ENCODE results near the gene PRSS2. TPM values are rescaled to one million over a fixed set of nuclear protein-coding genes. Genes with fewer than 3 reads are reported as not detected.

The PRSS2 gene
- polyA plus RNA-seq, 1 donor, result 60.4 TPM

DNA sequence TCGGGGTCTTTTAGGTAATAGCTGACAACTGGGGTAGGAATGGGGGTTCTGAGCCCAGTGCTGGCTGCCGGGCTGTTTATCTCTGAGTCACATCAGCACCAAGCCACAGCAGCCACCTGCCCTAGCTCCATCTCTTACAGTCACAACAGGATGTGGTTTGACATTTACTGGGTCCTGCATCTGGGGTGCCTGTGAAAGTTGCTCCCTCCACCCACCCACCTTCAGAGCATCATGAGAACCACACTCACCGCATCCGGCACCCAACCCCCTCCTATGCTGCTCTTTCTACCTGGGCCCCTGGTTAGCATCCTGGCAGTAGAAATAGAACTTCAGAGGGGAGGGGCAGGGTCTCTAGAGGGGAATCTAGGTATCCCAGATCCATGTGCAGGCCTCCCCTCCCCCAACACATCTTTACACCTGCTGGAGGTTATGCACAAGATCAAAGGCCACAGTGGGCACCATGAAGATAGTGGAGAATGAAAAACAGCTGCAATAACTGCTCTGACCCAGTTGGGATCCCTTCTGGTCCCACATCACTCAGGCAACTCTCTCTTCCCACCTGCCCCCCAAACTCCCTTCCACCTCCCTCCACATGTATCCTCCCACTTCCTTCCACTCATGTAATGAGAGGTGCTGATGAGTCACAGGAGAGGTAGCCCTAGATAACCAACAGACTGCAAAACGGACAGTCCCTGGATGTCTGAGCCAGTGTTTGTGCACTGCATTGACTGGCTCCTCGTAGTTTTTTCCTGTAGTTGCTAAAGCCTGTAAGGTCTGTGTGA is 38.2 kb downstream of the PRSS2 start:
- WGBS (ENCODE audit: insufficient coverage, low lambda C conversion rate), result 40% methylated on average over 1 of the region's 6 CpGs
- Histone ChIP-seq H3K36me3 (ENCODE audit: control insufficient read depth, insufficient read depth, low read length) (no peaks in the 10 kb centered on the region), H3K4me1 (ENCODE audit: control insufficient read depth, insufficient read depth, low read length) (no peaks in the 10 kb centered on the region), H3K27me3 (ENCODE audit: control insufficient read depth, insufficient read depth, low read length) (peaks cover 51% of the 10 kb centered on the region), H3K9me3 (ENCODE audit: control insufficient read depth, low read depth, low read length) (no peaks in the 10 kb centered on the region), H3K27ac (ENCODE audit: low read length) (no peak overlapping the region), H3K4me3 (ENCODE audit: low read length) (no peak overlapping the region)
- DNase-seq, result peak; percentile 32 to 33

DNA sequence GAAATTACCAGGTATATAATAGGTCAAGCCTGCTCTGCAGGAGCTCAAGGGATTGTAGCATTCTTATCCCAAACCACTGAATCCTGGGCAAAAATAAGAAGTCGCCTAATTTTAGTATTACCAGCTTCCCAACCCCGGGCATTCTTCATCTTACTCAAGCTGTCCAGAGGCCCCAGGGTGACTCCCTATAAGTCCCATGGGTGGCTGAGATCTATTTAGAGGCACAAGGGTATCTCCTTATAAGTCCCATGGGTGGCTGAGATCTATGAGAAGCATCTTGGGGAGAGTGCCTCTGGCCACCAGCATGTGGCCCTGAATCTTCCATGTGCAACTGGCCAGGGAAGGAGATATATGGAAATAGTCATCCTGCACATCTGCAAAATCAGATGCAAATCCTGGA is 38.9 kb downstream of the PRSS2 start:
- Histone ChIP-seq H3K27me3 (ENCODE audit: control insufficient read depth, insufficient read depth, low read length) (peaks cover 53% of the 10 kb centered on the region), H3K4me1 (ENCODE audit: control insufficient read depth, insufficient read depth, low read length) (no peaks in the 10 kb centered on the region), H3K9me3 (ENCODE audit: control insufficient read depth, low read depth, low read length) (no peaks in the 10 kb centered on the region), H3K4me3 (ENCODE audit: low read length) (no peak overlapping the region), H3K27ac (ENCODE audit: low read length) (no peak overlapping the region), H3K36me3 (ENCODE audit: control insufficient read depth, insufficient read depth, low read length) (no peaks in the 10 kb centered on the region)
- no peak for DNase-seq
- no CpG with 5 or more reads among the region's 2 CpGs for WGBS (ENCODE audit: insufficient coverage, low lambda C conversion rate)

DNA sequence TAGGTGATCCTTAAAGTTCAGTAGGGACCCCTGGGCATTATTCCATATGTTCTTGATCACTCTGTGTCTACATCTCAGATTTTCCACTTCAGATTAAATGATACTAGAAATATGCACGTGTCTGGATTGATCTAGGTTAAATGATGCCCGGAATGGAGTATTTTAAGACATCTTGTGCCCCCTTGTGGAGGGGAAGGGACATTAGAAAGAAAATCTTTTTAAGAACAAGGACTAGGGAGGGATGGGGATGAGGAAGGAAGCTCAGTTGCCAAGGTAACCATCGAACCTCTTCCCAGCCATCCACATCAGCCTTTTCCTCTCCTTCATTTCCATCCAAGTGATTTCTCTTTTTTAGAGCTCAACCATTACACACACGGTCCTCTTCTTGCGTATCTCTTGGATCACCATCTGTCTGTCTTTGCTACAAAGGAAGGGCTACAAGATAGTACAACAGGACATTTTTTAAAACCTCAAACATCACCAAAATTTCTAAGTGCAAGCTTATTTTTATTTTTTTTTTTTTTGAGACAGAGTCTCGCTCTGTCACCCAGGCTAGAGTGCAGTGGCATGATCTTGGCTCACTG is 40.5 kb downstream of the PRSS2 start:
- Histone ChIP-seq H3K27ac (ENCODE audit: low read length) (no peak overlapping the region), H3K27me3 (ENCODE audit: control insufficient read depth, insufficient read depth, low read length) (peaks cover 49% of the 10 kb centered on the region), H3K9me3 (ENCODE audit: control insufficient read depth, low read depth, low read length) (no peaks in the 10 kb centered on the region), H3K36me3 (ENCODE audit: control insufficient read depth, insufficient read depth, low read length) (no peaks in the 10 kb centered on the region), H3K4me1 (ENCODE audit: control insufficient read depth, insufficient read depth, low read length) (no peaks in the 10 kb centered on the region), H3K4me3 (ENCODE audit: low read length) (no peak overlapping the region)
- WGBS (ENCODE audit: insufficient coverage, low lambda C conversion rate), result 41% methylated on average over 5 of the region's 6 CpGs
- DNase-seq, result no peak

DNA sequence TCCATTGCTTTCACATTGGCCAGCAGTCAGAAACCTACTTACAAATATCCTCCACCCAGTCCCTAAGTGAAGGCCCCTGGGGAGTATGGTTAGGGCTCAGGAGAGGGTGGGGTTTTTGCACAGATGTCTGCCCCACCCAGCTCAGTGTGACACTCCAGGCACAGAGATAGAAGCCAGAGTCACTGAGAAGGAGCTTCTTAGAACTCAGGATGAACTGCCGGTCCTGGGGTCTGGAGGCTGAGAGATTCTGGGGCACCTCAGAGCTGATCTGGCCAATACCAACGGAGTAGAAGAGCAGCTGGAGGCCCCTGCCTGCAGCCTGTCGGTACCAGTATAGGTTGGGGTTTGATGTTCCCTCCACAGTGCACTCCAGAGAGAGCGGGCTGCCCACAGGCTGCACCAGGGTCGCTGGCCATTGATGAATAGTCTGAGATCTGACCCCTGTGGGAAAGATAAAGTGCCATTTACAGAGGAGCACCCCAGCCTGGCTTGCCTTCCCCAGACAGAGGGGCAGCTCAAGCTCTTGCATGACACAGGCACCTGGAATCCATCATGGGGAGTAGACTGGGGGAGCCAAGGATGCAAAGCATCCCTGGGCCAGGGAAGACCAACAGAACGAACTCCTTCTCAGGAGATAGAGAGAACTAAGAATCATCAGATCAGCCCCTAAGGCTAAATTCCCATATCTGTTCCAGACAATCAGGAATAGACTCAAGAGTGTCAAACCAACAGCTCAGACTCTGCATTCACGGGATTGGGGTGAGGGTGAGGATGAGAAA is 41.9 kb downstream of the PRSS2 start:
- no peaks in the 10 kb centered on the region for H3K4me1 ChIP-seq (ENCODE audit: control insufficient read depth, insufficient read depth, low read length)
- no peak overlapping the region for H3K27ac ChIP-seq (ENCODE audit: low read length)
- H3K27me3 ChIP-seq (ENCODE audit: control insufficient read depth, insufficient read depth, low read length), result peaks cover 47% of the 10 kb centered on the region
- H3K4me3 ChIP-seq (ENCODE audit: low read length), result no peak overlapping the region
- DNase-seq, result no peak
- no CpG with 5 or more reads among the region's 7 CpGs for WGBS (ENCODE audit: insufficient coverage, low lambda C conversion rate)
- H3K36me3 ChIP-seq (ENCODE audit: control insufficient read depth, insufficient read depth, low read length), result no peaks in the 10 kb centered on the region
- no peaks in the 10 kb centered on the region for H3K9me3 ChIP-seq (ENCODE audit: control insufficient read depth, low read depth, low read length)

DNA sequence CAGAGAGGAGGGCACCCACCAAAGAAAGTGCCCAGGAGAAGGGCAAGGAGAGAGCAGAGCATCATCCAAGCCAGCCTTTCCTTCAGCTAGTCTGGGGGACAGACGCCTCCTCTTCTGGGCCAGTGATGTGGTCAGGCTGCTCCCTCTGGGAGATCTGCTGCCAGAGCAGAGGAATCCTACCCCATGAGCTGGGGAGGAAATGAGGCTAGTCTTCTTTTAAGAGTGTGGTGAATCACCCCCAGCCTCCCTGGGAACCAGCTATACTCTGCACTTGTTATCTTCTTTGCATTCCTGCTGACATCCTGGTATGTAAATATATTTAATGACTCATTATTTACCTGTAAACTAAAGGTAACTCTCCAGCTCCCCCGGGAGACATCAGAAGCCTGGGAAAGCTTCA is 42.5 kb downstream of the PRSS2 start:
- H3K36me3 ChIP-seq (ENCODE audit: control insufficient read depth, insufficient read depth, low read length), result no peaks in the 10 kb centered on the region
- no peak overlapping the region for H3K4me3 ChIP-seq (ENCODE audit: low read length)
- no peak overlapping the region for H3K27ac ChIP-seq (ENCODE audit: low read length)
- peaks cover 42% of the 10 kb centered on the region for H3K27me3 ChIP-seq (ENCODE audit: control insufficient read depth, insufficient read depth, low read length)
- H3K9me3 ChIP-seq (ENCODE audit: control insufficient read depth, low read depth, low read length), result no peaks in the 10 kb centered on the region
- DNase-seq, result no peak
- no peaks in the 10 kb centered on the region for H3K4me1 ChIP-seq (ENCODE audit: control insufficient read depth, insufficient read depth, low read length)
- 0% methylated on average over 1 of the region's 2 CpGs for WGBS (ENCODE audit: insufficient coverage, low lambda C conversion rate)

DNA sequence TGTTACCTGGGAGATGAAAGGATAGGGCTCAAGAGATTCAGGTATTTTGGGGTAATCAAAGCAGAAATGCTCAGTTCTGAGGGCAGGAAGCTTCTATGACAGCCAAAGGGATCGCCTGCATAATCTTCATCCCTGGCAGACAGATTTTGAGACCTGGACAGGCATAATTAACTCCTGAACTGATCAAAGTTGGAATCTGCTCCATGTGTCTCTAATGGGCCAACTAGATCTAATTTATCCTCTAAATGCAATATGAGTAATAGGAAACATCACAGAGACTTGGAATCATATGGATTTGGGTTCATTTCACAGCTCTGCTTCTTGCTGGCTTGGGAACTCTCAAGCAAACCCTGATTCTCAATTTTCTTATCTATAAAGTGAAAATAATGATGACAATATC is 42.9 kb downstream of the PRSS2 start:
- H3K27me3 ChIP-seq (ENCODE audit: control insufficient read depth, insufficient read depth, low read length), result peaks cover 38% of the 10 kb centered on the region
- no peaks in the 10 kb centered on the region for H3K4me1 ChIP-seq (ENCODE audit: control insufficient read depth, insufficient read depth, low read length)
- WGBS (ENCODE audit: insufficient coverage, low lambda C conversion rate), result no CpG with 5 or more reads among the region's 1 CpG
- H3K27ac ChIP-seq (ENCODE audit: low read length), result no peak overlapping the region
- H3K4me3 ChIP-seq (ENCODE audit: low read length), result no peak overlapping the region
- H3K9me3 ChIP-seq (ENCODE audit: control insufficient read depth, low read depth, low read length), result no peaks in the 10 kb centered on the region
- H3K36me3 ChIP-seq (ENCODE audit: control insufficient read depth, insufficient read depth, low read length), result no peaks in the 10 kb centered on the region
- no peak for DNase-seq

DNA sequence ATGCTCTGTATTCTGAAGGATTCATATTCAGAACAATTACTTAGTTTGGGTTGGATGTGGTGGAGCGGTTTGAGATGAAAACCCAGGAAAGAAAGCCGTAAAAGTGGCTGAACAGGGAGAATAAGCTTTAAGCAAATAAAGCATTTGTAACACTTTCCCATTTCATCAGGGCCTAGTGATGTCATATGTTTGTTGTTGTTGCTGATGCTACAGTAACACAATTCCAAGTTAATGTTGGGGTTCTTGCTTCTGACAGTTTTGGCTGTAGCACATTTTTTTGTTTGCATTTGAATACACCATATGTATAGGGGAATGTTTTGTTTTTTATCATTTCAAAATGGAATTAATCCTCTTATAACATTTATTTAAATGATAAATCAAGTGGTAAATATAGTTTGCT is 43.7 kb downstream of the PRSS2 start:
- no CpG with 5 or more reads among the region's 2 CpGs for WGBS (ENCODE audit: insufficient coverage, low lambda C conversion rate)
- Histone ChIP-seq H3K36me3 (ENCODE audit: control insufficient read depth, insufficient read depth, low read length) (no peaks in the 10 kb centered on the region), H3K27me3 (ENCODE audit: control insufficient read depth, insufficient read depth, low read length) (peaks cover 34% of the 10 kb centered on the region), H3K27ac (ENCODE audit: low read length) (no peak overlapping the region), H3K4me3 (ENCODE audit: low read length) (no peak overlapping the region), H3K9me3 (ENCODE audit: control insufficient read depth, low read depth, low read length) (no peaks in the 10 kb centered on the region), H3K4me1 (ENCODE audit: control insufficient read depth, insufficient read depth, low read length) (no peaks in the 10 kb centered on the region)
- no peak for DNase-seq

DNA sequence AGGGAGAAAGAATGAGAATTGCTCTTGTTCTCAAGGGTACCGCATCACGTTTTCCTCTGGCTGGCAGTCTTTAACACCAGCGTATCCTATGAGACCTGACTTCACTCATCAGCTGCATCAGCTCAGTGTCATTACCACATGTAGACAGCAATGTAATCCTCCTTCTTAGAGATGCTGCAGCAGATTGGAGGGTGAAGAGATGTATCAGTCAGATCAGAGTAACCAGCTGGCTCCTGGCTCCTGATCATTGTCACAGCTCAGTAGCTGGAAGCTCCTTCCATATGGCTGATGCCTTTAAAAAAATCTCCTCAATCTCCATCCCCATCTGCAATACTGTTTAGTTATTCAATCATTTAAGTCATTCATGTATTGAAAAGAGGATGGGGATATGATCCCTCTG is 44.4 kb downstream of the PRSS2 start:
- H3K9me3 ChIP-seq (ENCODE audit: control insufficient read depth, low read depth, low read length), result no peaks in the 10 kb centered on the region
- H3K36me3 ChIP-seq (ENCODE audit: control insufficient read depth, insufficient read depth, low read length), result no peaks in the 10 kb centered on the region
- WGBS (ENCODE audit: insufficient coverage, low lambda C conversion rate), result no CpG with 5 or more reads among the region's 3 CpGs

DNA sequence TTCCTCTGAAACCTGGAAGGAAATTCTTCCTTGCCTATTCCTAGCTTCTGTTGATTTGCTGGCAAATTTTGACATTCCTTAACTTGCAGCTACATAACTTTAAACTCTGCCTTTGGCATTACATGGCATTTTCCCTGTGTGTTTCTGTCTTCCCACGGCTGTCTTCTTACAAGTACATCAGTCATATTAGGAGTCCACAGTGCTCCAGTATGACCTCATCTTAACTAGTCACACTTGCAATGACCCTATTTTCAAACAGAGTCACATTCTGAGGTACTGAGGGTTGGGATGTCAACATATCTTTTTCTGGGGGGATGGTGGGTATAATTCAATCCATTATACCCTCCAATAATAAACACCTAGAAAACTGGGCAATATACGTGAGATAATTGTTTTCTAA is 46.7 kb downstream of the PRSS2 start:
- no peaks in the 10 kb centered on the region for H3K4me1 ChIP-seq (ENCODE audit: control insufficient read depth, insufficient read depth, low read length)
- no peak overlapping the region for H3K27ac ChIP-seq (ENCODE audit: low read length)
- H3K27me3 ChIP-seq (ENCODE audit: control insufficient read depth, insufficient read depth, low read length), result peaks cover 32% of the 10 kb centered on the region
- no peaks in the 10 kb centered on the region for H3K9me3 ChIP-seq (ENCODE audit: control insufficient read depth, low read depth, low read length)
- no peak overlapping the region for H3K4me3 ChIP-seq (ENCODE audit: low read length)
- no peaks in the 10 kb centered on the region for H3K36me3 ChIP-seq (ENCODE audit: control insufficient read depth, insufficient read depth, low read length)
- WGBS (ENCODE audit: insufficient coverage, low lambda C conversion rate), result 86% methylated on average over 2 of the region's 2 CpGs
- no peak for DNase-seq

More for the DNA sequence above, 44.4 kb downstream of the PRSS2 start:
- Histone ChIP-seq H3K27me3 (ENCODE audit: control insufficient read depth, insufficient read depth, low read length) (peaks cover 31% of the 10 kb centered on the region), H3K4me3 (ENCODE audit: low read length) (no peak overlapping the region), H3K27ac (ENCODE audit: low read length) (no peak overlapping the region), H3K4me1 (ENCODE audit: control insufficient read depth, insufficient read depth, low read length) (no peaks in the 10 kb centered on the region)
- DNase-seq, result no peak

DNA sequence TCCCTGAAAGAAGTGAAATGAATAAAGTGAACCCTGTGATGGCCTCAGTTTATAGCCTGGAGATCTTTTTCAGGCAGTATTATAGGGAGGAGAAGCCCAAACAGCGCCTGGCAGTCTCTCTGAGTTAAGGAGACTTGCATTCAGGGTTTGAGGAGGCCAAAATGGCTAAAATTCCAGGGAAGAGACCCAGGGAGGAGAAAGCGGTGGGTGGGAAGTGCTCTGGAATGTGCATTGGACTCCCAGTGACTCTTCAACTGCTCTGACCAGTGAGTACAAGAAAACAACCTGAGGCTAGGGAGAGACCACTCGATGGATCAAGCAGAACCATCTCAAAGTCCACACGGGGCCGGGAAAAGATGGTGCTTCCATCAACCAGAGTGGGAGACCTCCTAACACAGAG is 48.8 kb downstream of the PRSS2 start:
- no peaks in the 10 kb centered on the region for H3K36me3 ChIP-seq (ENCODE audit: control insufficient read depth, insufficient read depth, low read length)
- WGBS (ENCODE audit: insufficient coverage, low lambda C conversion rate), result no CpG with 5 or more reads among the region's 5 CpGs

More for the DNA sequence above, 48.8 kb downstream of the PRSS2 start:
- DNase-seq, result no peak
- H3K27me3 ChIP-seq (ENCODE audit: control insufficient read depth, insufficient read depth, low read length), result peaks cover 15% of the 10 kb centered on the region
- no peak overlapping the region for H3K4me3 ChIP-seq (ENCODE audit: low read length)
- no peak overlapping the region for H3K27ac ChIP-seq (ENCODE audit: low read length)
- H3K9me3 ChIP-seq (ENCODE audit: control insufficient read depth, low read depth, low read length), result no peaks in the 10 kb centered on the region
- no peaks in the 10 kb centered on the region for H3K4me1 ChIP-seq (ENCODE audit: control insufficient read depth, insufficient read depth, low read length)
